Prostate gland (tissue), 2 donors: ENCODE measurements around the gene CASP6. TPM values are rescaled to one million over a fixed set of nuclear protein-coding genes. Genes with fewer than 3 reads are reported as not detected.

Source experiments
- DNase-seq: peaks from one replicate; pipeline ENCODE4 v3.0.0-alpha.2; 2019; ENCODE audit warnings: low spot score
- H3K27ac ChIP-seq, 2 donors: fragments of 200-600 bp; sonication (generic); 2 replicates each; pipeline ENCODE4 v1.5.1; 2017 to 2019
- H3K27me3 ChIP-seq: fragments of 200-600 bp; sonication (generic); replicated peaks from 2 replicates; pipeline ENCODE4 v1.5.1; 2019; ENCODE audit not compliant: insufficient read depth
- H3K36me3 ChIP-seq, 2 donors: fragments of 200-600 bp; sonication (generic); 1 replicate in 1 of 2; 2 replicates in 1 of 2; pipeline versions ENCODE4 v1.5.1 to v1.8.1; 2017 to 2019
- H3K4me1 ChIP-seq: fragments of 200-600 bp; sonication (generic); replicated peaks from 2 replicates; pipeline ENCODE4 v1.5.1; 2019
- H3K4me3 ChIP-seq, 2 donors: fragments of 200-600 bp; sonication (generic); 2 replicates each; pipeline ENCODE4 v1.5.1; 2017 to 2019
- H3K9me3 ChIP-seq: fragments of 200-600 bp; sonication (generic); 2 replicates; pipeline ENCODE4 v1.5.1; 2017
- POLR2A ChIP-seq: fragments of 450-650 bp; IDR thresholded peaks from one replicate; pipeline ENCODE4 v1.6.1; 2016; ENCODE audit warnings: antibody characterized with exemption, mild to moderate bottlenecking
- POLR2AphosphoS5 ChIP-seq: sonication (generic); formaldehyde crosslinking; IDR thresholded peaks from one replicate; pipeline ENCODE4 v1.6.1; 2017; ENCODE audit warnings: antibody characterized with exemption
- WGBS: methylation state at CpG from one replicate; pipeline ENCODE4 v1.1.5; 2018; 5-methylcytosine and 5-hydroxymethylcytosine counted together
- intact Hi-C: fragments of 100-400 bp; cut with DNase I; formaldehyde crosslinking; loops from one replicate; pipeline ENCODE4 v1.14.2; 2022
- total RNA-seq, 2 donors: library from RNA; depleted of rRNA; stranded (reverse); fragments of >200 nt; gene quantifications; one replicate each; pipeline ENCODE4 v1.1.0, GENCODE V29; 2016
- TF ChIP-seq, protein P1 (sequence below), 4 experiments: fragments of 200-600 bp in 2 of 4; fragments of 450-650 bp in 2 of 4; sonication (generic) in 2 of 4; IDR thresholded peaks; 1 replicate in 3 of 4; 2 replicates in 1 of 4; pipeline ENCODE4 v1.5.1; 2016 to 2019; ENCODE audit warnings: antibody characterized with exemption in 4 of 4, mild to moderate bottlenecking in 2 of 4, moderate library complexity in 2 of 4

CASP6 gene
- total RNA-seq, 2 donors from 2014 or later: 17.6 to 37.0 TPM

DNA sequence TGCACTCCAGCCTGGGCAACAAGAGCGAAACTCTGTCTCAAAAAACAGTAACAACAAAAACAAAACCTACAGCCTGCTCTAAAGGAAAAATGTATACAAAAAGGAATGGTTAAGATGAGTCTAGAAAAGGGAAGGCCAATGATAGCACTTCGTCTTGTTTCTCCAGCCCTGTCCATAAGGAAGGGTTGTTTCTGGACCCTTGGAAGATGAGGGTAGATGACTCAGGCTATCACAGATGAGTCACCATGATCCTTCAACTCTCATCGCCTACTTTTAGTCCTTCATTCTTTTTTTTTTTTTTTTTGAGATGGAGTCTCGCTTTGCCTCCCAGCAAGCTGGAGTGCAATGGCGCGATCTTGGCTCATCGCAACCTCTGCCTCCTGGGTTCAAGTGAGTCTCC is 17.8 kb upstream of the CASP6 start:
- intact Hi-C loops: no loop called here

DNA sequence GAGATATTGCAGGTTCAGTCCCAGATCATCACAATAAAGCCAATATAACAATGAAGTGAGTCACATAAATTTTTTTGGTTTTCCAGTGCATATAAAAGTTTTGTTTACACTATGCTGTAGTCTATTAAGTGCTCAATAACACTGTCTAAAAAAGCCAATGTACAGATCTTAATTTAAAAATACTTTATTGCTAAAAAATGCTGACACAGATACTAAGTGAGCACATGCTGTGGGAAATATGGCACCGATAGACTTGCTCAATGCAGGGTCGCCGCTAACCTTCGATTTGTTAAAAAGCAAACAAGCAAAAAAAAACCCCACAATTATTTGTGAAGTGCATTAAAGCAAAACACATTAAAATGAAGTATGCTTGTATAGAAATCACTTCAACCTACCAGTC is 16.4 kb upstream of the CASP6 start:
- no peaks in the 10 kb centered on the region for H3K27me3 ChIP-seq
- TF ChIP-seq POLR2AphosphoS5 (no peak), POLR2A (no peak)
- TF ChIP-seq, protein P1, sequence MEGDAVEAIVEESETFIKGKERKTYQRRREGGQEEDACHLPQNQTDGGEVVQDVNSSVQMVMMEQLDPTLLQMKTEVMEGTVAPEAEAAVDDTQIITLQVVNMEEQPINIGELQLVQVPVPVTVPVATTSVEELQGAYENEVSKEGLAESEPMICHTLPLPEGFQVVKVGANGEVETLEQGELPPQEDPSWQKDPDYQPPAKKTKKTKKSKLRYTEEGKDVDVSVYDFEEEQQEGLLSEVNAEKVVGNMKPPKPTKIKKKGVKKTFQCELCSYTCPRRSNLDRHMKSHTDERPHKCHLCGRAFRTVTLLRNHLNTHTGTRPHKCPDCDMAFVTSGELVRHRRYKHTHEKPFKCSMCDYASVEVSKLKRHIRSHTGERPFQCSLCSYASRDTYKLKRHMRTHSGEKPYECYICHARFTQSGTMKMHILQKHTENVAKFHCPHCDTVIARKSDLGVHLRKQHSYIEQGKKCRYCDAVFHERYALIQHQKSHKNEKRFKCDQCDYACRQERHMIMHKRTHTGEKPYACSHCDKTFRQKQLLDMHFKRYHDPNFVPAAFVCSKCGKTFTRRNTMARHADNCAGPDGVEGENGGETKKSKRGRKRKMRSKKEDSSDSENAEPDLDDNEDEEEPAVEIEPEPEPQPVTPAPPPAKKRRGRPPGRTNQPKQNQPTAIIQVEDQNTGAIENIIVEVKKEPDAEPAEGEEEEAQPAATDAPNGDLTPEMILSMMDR (IDR thresholded peaks at IDR 0.05): no peak
- no peaks in the 10 kb centered on the region for H3K36me3 ChIP-seq
- no peak overlapping the region for H3K4me3 ChIP-seq
- no peaks in the 10 kb centered on the region for H3K4me1 ChIP-seq
- DNase-seq: no peak
- intact Hi-C loops: no loop called here
- WGBS: 96% methylated on average over 4 of the region's 4 CpGs
- no peaks in the 10 kb centered on the region for H3K9me3 ChIP-seq
- H3K27ac ChIP-seq: no peak overlapping the region

More for the DNA sequence above, 17.8 kb upstream of the CASP6 start:
- Histone ChIP-seq H3K36me3 (no peaks in the 10 kb centered on the region), H3K27ac (no peak overlapping the region), H3K4me1 (no peaks in the 10 kb centered on the region), H3K9me3 (no peaks in the 10 kb centered on the region), H3K27me3 (no peaks in the 10 kb centered on the region), H3K4me3 (no peak overlapping the region)
- WGBS: 94% methylated on average over 7 of the region's 7 CpGs
- no peak for TF ChIP-seq POLR2AphosphoS5
- TF ChIP-seq POLR2A: no peak
- TF ChIP-seq, protein P1 (IDR thresholded peaks at IDR 0.05): no peak
- no peak for DNase-seq

DNA sequence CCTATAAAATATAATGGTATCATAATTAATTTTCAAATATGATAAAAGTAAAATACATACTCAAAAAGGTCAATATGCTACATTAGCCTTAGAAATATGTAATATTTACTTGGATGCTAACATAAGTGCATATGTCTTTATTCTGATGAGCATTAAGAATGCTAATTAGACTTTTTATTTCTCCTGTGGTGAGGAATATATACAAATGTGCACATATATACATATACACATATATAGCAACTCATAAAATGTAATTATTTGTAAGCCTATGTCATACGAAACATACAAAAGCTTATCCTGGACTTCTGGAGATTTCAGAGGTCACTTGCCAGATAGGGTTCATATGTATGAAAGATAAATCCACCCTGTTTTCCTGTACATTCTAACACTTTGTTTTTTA is 15.5 kb upstream of the CASP6 start:
- no peaks in the 10 kb centered on the region for H3K4me1 ChIP-seq
- no peaks in the 10 kb centered on the region for H3K9me3 ChIP-seq
- H3K4me3 ChIP-seq: no peak overlapping the region
- H3K27me3 ChIP-seq: no peaks in the 10 kb centered on the region
- TF ChIP-seq, protein P1 (IDR thresholded peaks at IDR 0.05): no peak
- no peak for TF ChIP-seq POLR2A
- TF ChIP-seq POLR2AphosphoS5: no peak
- no peak overlapping the region for H3K27ac ChIP-seq
- WGBS: 97% methylated on average over 1 of the region's 1 CpG
- intact Hi-C loops: no loop called here
- DNase-seq: no peak
- H3K36me3 ChIP-seq: no peaks in the 10 kb centered on the region

DNA sequence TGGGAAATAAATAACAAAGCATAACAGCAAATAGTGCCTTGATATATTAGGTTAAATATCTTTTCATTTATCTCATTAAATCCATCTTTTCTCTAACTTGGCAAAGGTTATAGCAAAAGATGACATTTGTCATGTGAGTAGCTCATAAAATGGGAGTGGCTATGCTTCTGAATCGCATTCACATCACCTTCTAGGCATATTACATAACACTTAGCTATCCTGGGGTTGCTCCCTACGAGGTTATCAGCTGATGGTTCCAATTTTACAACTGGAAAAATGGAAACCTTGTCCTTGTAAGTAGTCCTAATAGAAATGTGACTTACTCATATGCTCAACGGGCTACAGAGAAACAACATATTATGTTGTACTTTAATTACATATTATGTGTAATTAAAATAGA is 10.3 kb upstream of the CASP6 start:
- Histone ChIP-seq H3K27ac (no peak overlapping the region), H3K4me1 (no peaks in the 10 kb centered on the region), H3K9me3 (no peaks in the 10 kb centered on the region), H3K4me3 (no peak overlapping the region), H3K27me3 (no peaks in the 10 kb centered on the region), H3K36me3 (no peaks in the 10 kb centered on the region)
- no peak for DNase-seq
- 90% methylated on average over 3 of the region's 3 CpGs for WGBS
- no peak for TF ChIP-seq POLR2A
- TF ChIP-seq, protein P1 (IDR thresholded peaks at IDR 0.05): no peak
- TF ChIP-seq POLR2AphosphoS5: no peak
- intact Hi-C loops: no loop called here

DNA sequence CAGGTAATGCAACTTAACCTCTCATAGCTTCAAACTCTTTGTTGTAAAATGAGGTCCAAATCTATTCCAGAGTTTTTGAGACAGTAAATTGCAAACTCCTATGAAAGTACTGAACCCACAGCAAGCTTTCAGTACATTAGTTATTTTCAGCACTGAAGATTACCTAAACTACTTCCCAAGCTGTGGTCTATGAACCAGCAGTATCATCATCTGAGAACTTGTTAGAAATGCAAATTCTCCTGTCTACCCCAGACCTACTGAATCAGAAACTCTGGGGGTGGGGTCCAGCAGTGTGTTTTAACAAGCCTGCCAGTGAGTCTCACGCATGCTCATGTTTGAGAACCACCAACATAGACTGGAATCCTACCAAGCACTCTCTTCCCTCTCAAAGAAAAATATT is 5.7 kb upstream of the CASP6 start:
- H3K4me1 ChIP-seq: no peaks in the 10 kb centered on the region
- no peak for DNase-seq
- TF ChIP-seq POLR2AphosphoS5: no peak
- TF ChIP-seq, protein P1 (IDR thresholded peaks at IDR 0.05): no peak
- H3K4me3 ChIP-seq: no peak overlapping the region
- no peaks in the 10 kb centered on the region for H3K9me3 ChIP-seq
- no peaks in the 10 kb centered on the region for H3K27me3 ChIP-seq
- WGBS: 89% methylated on average over 1 of the region's 1 CpG
- H3K27ac ChIP-seq: no peak overlapping the region
- no peaks in the 10 kb centered on the region for H3K36me3 ChIP-seq
- intact Hi-C loops: no loop called here
